GF-D8 (cell line): ENCODE data around the gene PLPPR2.
"Not testable (repeated sequence)": the region's sequence is repeated elsewhere in the genome, so short reads cannot be mapped to it uniquely, and the experiment has no call there.

ENCODE experiments used
- DNase-seq: peaks from one replicate; lab custom pipeline; 2025; lab: John Stamatoyannopoulos, UW

The PLPPR2 gene

GRCh38 chr19:11355160-11356073 is at the start of gene PLPPR2:
Gene PLPPR2 (plus strand): TSS chr19:11355432. CDS start chr19:11357674, 2,242 bp downstream.
- DNase-seq: no peak

GRCh38 chr19:11306337-11306736 is 48.9 kb upstream of the PLPPR2 start:
- DNase-seq: no peak

GRCh38 chr19:11320278-11320995 is 34.8 kb upstream of the PLPPR2 start:
- DNase-seq: peak; percentile 37

- peak; percentile 76 for DNase-seq
Measured at GRCh38 chr19:11321191-11322126, 33.8 kb upstream of the PLPPR2 start.

- DNase-seq: peak; percentile 65
Measured at GRCh38 chr19:11322269-11323024, 32.8 kb upstream of the PLPPR2 start.

GRCh38 chr19:11323601-11324078 is 31.6 kb upstream of the PLPPR2 start:
- DNase-seq: no peak

- peak; percentile 100 for DNase-seq
Measured at GRCh38 chr19:11324079-11324661, 31.1 kb upstream of the PLPPR2 start.

GRCh38 chr19:11324748-11325389 is 30.4 kb upstream of the PLPPR2 start:
- no peak for DNase-seq

- no peak for DNase-seq
Measured at GRCh38 chr19:11325544-11325943, 29.7 kb upstream of the PLPPR2 start.

- no peak for DNase-seq
Measured at GRCh38 chr19:11330127-11330526, 25.1 kb upstream of the PLPPR2 start.

- no peak for DNase-seq
Measured at GRCh38 chr19:11331502-11331901, 23.7 kb upstream of the PLPPR2 start.

GRCh38 chr19:11332822-11333221 is 22.4 kb upstream of the PLPPR2 start:
- no peak for DNase-seq

GRCh38 chr19:11333838-11334237 is 21.4 kb upstream of the PLPPR2 start:
- not testable (repeated sequence) for DNase-seq

GRCh38 chr19:11335449-11336146 is 19.6 kb upstream of the PLPPR2 start:
- no peak for DNase-seq

GRCh38 chr19:11337080-11337479 is 18.2 kb upstream of the PLPPR2 start:
- DNase-seq: peak; percentile 22

GRCh38 chr19:11338121-11338520 is 17.1 kb upstream of the PLPPR2 start:
- DNase-seq: no peak

- DNase-seq: no peak
Measured at GRCh38 chr19:11338569-11339253, 16.5 kb upstream of the PLPPR2 start.

GRCh38 chr19:11339254-11340098 is 15.8 kb upstream of the PLPPR2 start, which contains the start of gene RAB3D:
Gene RAB3D (minus strand): TSS chr19:11339657. CDS start chr19:11337399, 2,258 bp downstream.
- peak; percentile 75 for DNase-seq
